Measurements from ENCODE around the gene TRAF2. TPM values are rescaled to one million over a fixed set of nuclear protein-coding genes. Genes with fewer than 3 reads are reported as not detected.

The TRAF2 gene
- total RNA-seq, 1 donor from 2014 or later: 59.5 TPM

DNA sequence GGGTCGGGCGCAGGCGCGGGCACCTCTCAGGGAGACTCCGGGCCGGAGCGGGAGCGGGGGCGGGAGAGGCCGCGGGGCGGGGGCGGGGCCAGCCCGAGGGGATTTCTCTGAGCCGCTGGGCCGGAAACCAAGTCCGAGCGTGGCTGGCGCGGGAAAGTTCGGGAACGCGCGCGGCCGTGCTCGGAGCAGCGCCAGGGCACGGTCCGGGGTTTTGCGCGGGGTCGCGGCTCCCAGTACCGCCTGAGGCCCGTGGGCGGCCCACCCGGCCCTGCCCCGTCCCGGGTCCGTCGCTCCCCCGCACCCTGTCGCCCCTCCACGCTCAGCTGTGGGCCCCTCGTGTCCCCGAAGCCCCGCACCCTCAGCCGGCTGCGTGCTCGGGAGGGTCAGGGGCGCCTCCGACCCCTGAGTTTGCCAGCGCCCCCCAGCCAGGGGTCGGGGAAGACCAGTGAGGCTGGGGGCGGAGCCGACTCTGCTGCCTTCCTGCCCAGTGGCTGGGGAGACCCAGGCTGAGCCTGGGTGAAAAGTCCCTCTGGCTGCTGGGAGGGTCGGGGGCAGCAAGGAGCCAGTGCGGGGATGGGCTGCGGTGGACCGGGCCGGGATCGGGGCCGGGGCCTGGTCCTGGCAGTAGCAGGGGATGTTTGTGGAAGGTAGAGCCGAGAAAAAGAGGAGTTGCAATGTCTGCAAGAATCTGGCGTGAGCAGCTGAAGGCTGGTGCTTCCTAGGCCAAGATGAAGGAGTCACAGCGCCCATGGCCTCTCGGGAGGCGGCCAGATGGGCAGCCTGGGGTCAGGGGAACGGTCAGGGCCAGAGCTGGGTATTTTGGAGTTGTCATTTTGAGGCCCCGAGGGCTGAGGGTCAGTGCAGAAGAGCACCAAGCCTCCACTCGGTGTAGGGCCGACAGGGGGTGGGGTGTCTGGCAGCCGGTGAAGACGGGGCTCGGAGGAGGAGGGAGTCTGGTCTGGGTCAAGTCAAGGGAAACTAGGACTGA, 588 bp downstream of the TRAF2 start:
- peaks cover 41% of the 10 kb centered on the region for H3K36me3 Mint-ChIP-seq (ENCODE audit: low read depth)
- H3K4me1 Mint-ChIP-seq (ENCODE audit: low read depth): peaks cover 24% of the 10 kb centered on the region
- peak overlapping the region; percentile 87 for H3K27ac Mint-ChIP-seq
- peak overlapping the region; percentile 97 for H3K4me3 Mint-ChIP-seq (ENCODE audit: low read depth)
- H3K27me3 Mint-ChIP-seq (ENCODE audit: low read depth): no peaks in the 10 kb centered on the region
- peak; percentile 33 for DNase-seq (ENCODE audit: low spot score)
- intact Hi-C loops (cut with micrococcal nuclease): loop anchor here (1.0 to 2.0 kb wide), 3 partner anchors 15 to 58 kb away; partner anchors contain the start of genes C8G, FBXW5 and PHPT1
- H3K9me3 Mint-ChIP-seq: no peaks in the 10 kb centered on the region

GRCh38 chr9:136888454-136888853, 2.1 kb downstream of the TRAF2 start:
- no peaks in the 10 kb centered on the region for H3K9me3 Mint-ChIP-seq
- intact Hi-C loops (cut with micrococcal nuclease): no loop called here
- peaks cover 42% of the 10 kb centered on the region for H3K36me3 Mint-ChIP-seq (ENCODE audit: low read depth)
- H3K4me3 Mint-ChIP-seq (ENCODE audit: low read depth): no peak overlapping the region
- no peak for DNase-seq (ENCODE audit: low spot score)
- H3K4me1 Mint-ChIP-seq (ENCODE audit: low read depth): peaks cover 15% of the 10 kb centered on the region
- no peaks in the 10 kb centered on the region for H3K27me3 Mint-ChIP-seq (ENCODE audit: low read depth)
- no peak overlapping the region for H3K27ac Mint-ChIP-seq

DNA sequence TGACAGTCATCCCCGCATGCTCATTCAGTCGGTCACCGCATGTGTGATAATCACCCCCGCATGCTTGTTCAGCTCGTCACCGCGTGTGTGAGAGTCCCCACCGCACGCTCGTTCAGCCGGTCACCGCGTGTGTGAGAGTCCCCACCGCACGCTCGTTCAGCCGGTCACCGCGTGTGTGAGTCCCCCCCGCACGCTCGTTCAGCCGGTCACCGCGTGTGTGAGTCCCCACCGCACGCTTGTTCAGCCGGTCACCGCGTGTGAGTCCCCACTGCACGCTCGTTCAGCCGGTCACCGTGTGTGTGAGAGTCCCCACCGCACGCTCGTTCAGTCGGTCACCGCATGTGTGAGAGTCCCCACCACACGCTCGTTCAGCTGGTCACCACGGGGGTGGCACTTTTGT, 3.5 kb downstream of the TRAF2 start:
- H3K36me3 Mint-ChIP-seq (ENCODE audit: low read depth): peaks cover 46% of the 10 kb centered on the region

GRCh38 chr9:136890661-136891060, 4.3 kb downstream of the TRAF2 start:
- H3K36me3 Mint-ChIP-seq (ENCODE audit: low read depth): peaks cover 47% of the 10 kb centered on the region
- peaks cover 9% of the 10 kb centered on the region for H3K4me1 Mint-ChIP-seq (ENCODE audit: low read depth)
- H3K9me3 Mint-ChIP-seq: no peaks in the 10 kb centered on the region
- H3K27me3 Mint-ChIP-seq (ENCODE audit: low read depth): no peaks in the 10 kb centered on the region
- no peak overlapping the region for H3K4me3 Mint-ChIP-seq (ENCODE audit: low read depth)
- no peak for DNase-seq (ENCODE audit: low spot score)
- intact Hi-C loops (cut with micrococcal nuclease): no loop called here
- H3K27ac Mint-ChIP-seq: no peak overlapping the region

More for the DNA sequence above, 3.5 kb downstream of the TRAF2 start:
- no peak for DNase-seq (ENCODE audit: low spot score)
- no peak overlapping the region for H3K4me3 Mint-ChIP-seq (ENCODE audit: low read depth)
- no peaks in the 10 kb centered on the region for H3K27me3 Mint-ChIP-seq (ENCODE audit: low read depth)
- H3K27ac Mint-ChIP-seq: no peak overlapping the region
- peaks cover 13% of the 10 kb centered on the region for H3K4me1 Mint-ChIP-seq (ENCODE audit: low read depth)
- no peaks in the 10 kb centered on the region for H3K9me3 Mint-ChIP-seq
- intact Hi-C loops (cut with micrococcal nuclease): no loop called here

DNA sequence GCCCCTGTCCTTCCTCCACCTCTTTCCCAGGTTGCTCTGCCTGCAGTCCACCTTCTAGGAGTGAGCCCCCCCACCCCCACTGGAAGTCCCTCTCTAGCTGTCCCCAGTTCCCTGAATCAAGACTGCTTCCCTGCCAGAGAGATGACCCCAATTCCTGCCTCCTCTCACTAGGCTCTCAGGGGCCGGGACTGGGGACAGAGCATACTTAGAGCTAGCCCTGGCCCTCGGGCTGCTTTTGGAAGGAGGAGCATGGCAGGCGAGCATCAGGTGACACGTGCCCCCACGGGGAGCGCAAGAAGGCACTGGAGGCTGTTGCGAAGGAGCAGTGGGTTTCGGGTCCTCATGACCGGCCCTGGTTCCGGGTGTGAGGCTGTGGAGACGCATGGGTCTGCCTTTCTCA, 9.7 kb downstream of the TRAF2 start:
- Mint-ChIP-seq H3K36me3 (ENCODE audit: low read depth) (peaks cover 61% of the 10 kb centered on the region), H3K4me1 (ENCODE audit: low read depth) (peaks cover 19% of the 10 kb centered on the region), H3K9me3 (no peaks in the 10 kb centered on the region), H3K27ac (no peak overlapping the region), H3K27me3 (ENCODE audit: low read depth) (no peaks in the 10 kb centered on the region), H3K4me3 (ENCODE audit: low read depth) (no peak overlapping the region)
- DNase-seq (ENCODE audit: low spot score): no peak
- intact Hi-C loops (cut with micrococcal nuclease): no loop called here

GRCh38 chr9:136898483-136899100, 12.3 kb downstream of the TRAF2 start:
- peaks cover 41% of the 10 kb centered on the region for H3K4me1 Mint-ChIP-seq (ENCODE audit: low read depth)
- no peaks in the 10 kb centered on the region for H3K27me3 Mint-ChIP-seq (ENCODE audit: low read depth)
- H3K36me3 Mint-ChIP-seq (ENCODE audit: low read depth): peaks cover 68% of the 10 kb centered on the region
- H3K4me3 Mint-ChIP-seq (ENCODE audit: low read depth): no peak overlapping the region
- DNase-seq (ENCODE audit: low spot score): no peak
- peak overlapping the region; percentile 28 for H3K27ac Mint-ChIP-seq
- intact Hi-C loops (cut with micrococcal nuclease): no loop called here
- H3K9me3 Mint-ChIP-seq: no peaks in the 10 kb centered on the region

DNA sequence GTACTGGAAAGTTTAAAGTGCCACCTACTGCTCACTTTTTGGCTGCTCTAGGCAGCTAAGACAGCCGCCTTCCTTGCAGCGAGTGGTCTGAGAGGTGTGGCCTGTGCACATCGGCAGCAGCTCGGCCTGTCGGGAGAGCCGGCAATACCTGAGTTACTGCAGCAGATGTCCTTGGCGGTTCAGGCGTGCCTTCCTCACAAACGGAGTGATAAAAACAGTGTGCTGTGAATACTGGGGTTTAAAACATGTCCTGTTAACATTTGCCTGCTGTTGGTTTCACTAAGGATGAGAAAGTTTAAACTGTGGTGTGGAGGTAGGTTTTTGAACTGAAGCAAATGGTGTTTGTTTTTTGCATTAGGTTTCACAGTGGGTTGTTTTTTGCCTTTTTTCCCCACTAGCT, 12.9 kb downstream of the TRAF2 start:
- peaks cover 66% of the 10 kb centered on the region for H3K36me3 Mint-ChIP-seq (ENCODE audit: low read depth)
- H3K4me1 Mint-ChIP-seq (ENCODE audit: low read depth): peaks cover 42% of the 10 kb centered on the region
- no peaks in the 10 kb centered on the region for H3K9me3 Mint-ChIP-seq
- intact Hi-C loops (cut with micrococcal nuclease): no loop called here
- H3K4me3 Mint-ChIP-seq (ENCODE audit: low read depth): no peak overlapping the region
- H3K27me3 Mint-ChIP-seq (ENCODE audit: low read depth): no peaks in the 10 kb centered on the region
- peak overlapping the region; percentile 14 for H3K27ac Mint-ChIP-seq
- DNase-seq (ENCODE audit: low spot score): no peak

DNA sequence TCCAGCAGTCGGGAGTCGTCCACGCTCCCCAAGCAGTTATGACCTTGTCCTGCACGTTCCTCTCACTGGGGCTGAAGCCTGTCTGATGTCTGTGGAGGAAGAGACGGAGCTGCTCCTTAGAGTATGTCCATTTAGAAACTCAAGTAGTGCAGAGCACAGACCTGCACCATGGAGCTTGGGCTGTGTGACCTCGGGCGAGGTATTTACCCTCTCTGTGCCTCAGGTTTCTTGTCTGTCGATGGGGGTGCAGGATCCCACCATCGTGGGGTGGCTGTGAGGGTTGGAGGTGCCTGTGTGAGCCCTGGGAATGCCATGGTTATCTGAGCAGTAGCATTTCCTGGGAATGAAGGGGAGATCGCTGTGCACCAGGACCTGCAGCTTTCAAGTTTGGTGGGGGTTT, 14.2 kb downstream of the TRAF2 start:
- Mint-ChIP-seq H3K9me3 (no peaks in the 10 kb centered on the region), H3K36me3 (ENCODE audit: low read depth) (peaks cover 70% of the 10 kb centered on the region), H3K4me3 (ENCODE audit: low read depth) (peak overlapping the region; percentile 34), H3K27ac (peak overlapping the region; percentile 95), H3K27me3 (ENCODE audit: low read depth) (no peaks in the 10 kb centered on the region), H3K4me1 (ENCODE audit: low read depth) (peaks cover 47% of the 10 kb centered on the region)
- intact Hi-C loops (cut with micrococcal nuclease): no loop called here
- no peak for DNase-seq (ENCODE audit: low spot score)

- DNase-seq (ENCODE audit: low spot score): no peak
- Mint-ChIP-seq H3K27me3 (ENCODE audit: low read depth) (no peaks in the 10 kb centered on the region), H3K4me3 (ENCODE audit: low read depth) (no peak overlapping the region), H3K9me3 (no peaks in the 10 kb centered on the region), H3K4me1 (ENCODE audit: low read depth) (peaks cover 48% of the 10 kb centered on the region), H3K36me3 (ENCODE audit: low read depth) (peaks cover 75% of the 10 kb centered on the region), H3K27ac (peak overlapping the region; percentile 95)
- intact Hi-C loops (cut with micrococcal nuclease): no loop called here
Measured at GRCh38 chr9:136900988-136901515, 14.7 kb downstream of the TRAF2 start.

DNA sequence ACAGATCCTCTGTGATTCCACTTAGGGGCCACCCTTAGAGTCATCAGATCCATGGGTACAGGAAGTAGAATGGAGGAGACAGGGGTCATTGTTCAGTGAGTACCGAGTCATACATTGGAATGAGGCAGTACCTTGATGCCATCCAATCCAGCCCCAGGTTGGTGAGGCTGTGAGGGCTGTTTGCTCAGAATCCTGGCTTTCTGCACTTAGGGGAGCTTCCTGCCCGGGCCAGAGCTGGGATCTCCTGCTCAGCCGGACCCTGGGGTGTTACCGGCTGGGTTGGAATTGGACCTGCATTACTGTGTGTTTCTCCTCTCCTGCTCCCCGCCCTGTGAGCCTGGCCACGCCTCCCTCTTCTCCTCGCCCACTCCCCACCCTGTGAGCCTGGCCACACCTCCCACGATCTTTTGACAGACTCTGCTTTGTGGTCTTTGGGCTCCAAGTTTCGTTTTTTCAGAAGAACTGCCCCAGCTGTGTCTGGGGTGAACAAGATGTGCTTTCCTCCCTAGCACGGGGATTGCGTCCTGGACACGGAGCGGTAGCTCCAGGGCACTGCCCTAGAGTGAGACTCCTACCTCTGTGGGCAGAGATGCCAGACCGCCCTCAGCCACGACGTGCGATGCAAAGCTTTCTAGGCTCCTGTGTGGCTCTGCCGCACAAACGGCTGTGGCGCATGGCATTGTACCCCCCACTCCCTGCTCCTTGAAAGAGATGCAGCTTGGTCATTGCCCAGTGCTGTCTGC, 15.4 kb downstream of the TRAF2 start:
- Mint-ChIP-seq H3K36me3 (ENCODE audit: low read depth) (peaks cover 78% of the 10 kb centered on the region), H3K27me3 (ENCODE audit: low read depth) (no peaks in the 10 kb centered on the region), H3K4me3 (ENCODE audit: low read depth) (peak overlapping the region; percentile 67), H3K9me3 (no peaks in the 10 kb centered on the region), H3K27ac (peak overlapping the region; percentile 95), H3K4me1 (ENCODE audit: low read depth) (peaks cover 52% of the 10 kb centered on the region)
- DNase-seq (ENCODE audit: low spot score): peak; percentile 73
- intact Hi-C loops (cut with micrococcal nuclease): loop anchor here (1.0 to 2.0 kb wide), 5 partner anchors 15 to 52 kb away; partner anchors contain the start of genes C8G, EDF1, FBXW5 and PHPT1

DNA sequence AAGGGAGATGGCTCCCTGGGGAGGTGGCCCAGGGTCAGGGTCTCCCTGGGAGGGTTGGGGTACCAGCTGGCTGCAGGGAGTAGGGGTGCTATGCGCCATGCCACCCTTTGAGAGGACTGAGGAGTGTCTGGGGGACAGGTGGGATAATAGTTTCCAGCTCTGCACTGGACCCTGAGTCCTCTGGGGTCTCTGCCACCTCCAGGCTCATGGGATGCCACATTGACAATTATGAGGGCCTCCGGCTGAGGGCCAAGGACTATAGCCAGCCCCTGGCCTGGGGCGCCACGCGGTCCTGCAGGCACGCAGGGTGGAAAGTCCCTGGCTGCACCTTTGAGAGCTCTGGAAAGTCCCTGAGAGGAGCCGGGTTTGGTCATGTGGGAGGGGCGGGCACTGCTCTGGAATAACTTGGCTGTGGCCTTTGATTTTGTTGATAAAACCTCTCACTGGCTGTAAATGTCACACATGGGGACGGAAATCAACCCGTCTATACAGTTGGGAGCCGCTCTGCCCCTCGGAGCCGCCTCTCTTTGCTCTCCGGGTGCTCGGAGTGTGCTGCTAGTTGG, 16.0 kb downstream of the TRAF2 start:
- H3K27ac Mint-ChIP-seq: peak overlapping the region; percentile 95
- peak overlapping the region; percentile 70 for H3K4me3 Mint-ChIP-seq (ENCODE audit: low read depth)
- intact Hi-C loops (cut with micrococcal nuclease): loop anchor here (1.0 to 2.0 kb wide), 5 partner anchors 16 to 53 kb away; partner anchors contain the start of genes C8G, EDF1, FBXW5 and PHPT1
- DNase-seq (ENCODE audit: low spot score): peak; percentile 81
- peaks cover 80% of the 10 kb centered on the region for H3K36me3 Mint-ChIP-seq (ENCODE audit: low read depth)
- no peaks in the 10 kb centered on the region for H3K9me3 Mint-ChIP-seq
- peaks cover 47% of the 10 kb centered on the region for H3K4me1 Mint-ChIP-seq (ENCODE audit: low read depth)
- H3K27me3 Mint-ChIP-seq (ENCODE audit: low read depth): no peaks in the 10 kb centered on the region

- Mint-ChIP-seq H3K27me3 (ENCODE audit: low read depth) (no peaks in the 10 kb centered on the region), H3K36me3 (ENCODE audit: low read depth) (peaks cover 84% of the 10 kb centered on the region), H3K4me1 (ENCODE audit: low read depth) (peaks cover 47% of the 10 kb centered on the region), H3K9me3 (no peaks in the 10 kb centered on the region), H3K27ac (peak overlapping the region; percentile 95), H3K4me3 (ENCODE audit: low read depth) (peak overlapping the region; percentile 21)
- no peak for DNase-seq (ENCODE audit: low spot score)
- intact Hi-C loops (cut with micrococcal nuclease): loop anchor here (2.0 kb wide), 1 partner anchor 42 kb away; the partner anchor contains the start of genes C8G and FBXW5
Measured at GRCh38 chr9:136903041-136903554, 16.8 kb downstream of the TRAF2 start.
